Panc1 (cell line): ENCODE data around the gene GRHL1.

ENCODE experiments used
- POLR2AphosphoS5 ChIP-seq: IDR thresholded peaks from 2 replicates; pipeline ENCODE4 v1.6.1; 2012; ENCODE audit warnings: mild to moderate bottlenecking, low read depth, low read length, moderate library complexity
- SIN3A ChIP-seq: IDR thresholded peaks from 2 replicates; pipeline ENCODE4 v1.6.1; 2012; ENCODE audit warnings: low read depth, mild to moderate bottlenecking, low read length, moderate library complexity, borderline replicate concordance; ENCODE audit not compliant: insufficient read depth
- TCF7L2 ChIP-seq: IDR thresholded peaks from 2 replicates; pipeline ENCODE4 v1.6.1; 2011; ENCODE audit warnings: mild to moderate bottlenecking, low read depth, low read length, inconsistent platforms
- TF ChIP-seq, protein P1 (sequence below): fragments of 450-650 bp; IDR thresholded peaks from 2 replicates; pipeline ENCODE4 v1.5.1; 2017; ENCODE audit warnings: mild to moderate bottlenecking
- TF ChIP-seq, protein P2 (sequence below), 2 experiments: IDR thresholded peaks; 2 replicates each; pipeline ENCODE4 v1.6.1; 2011 to 2012; ENCODE audit warnings: low read depth in 2 of 2, control low read depth in 1 of 2, low read length in 1 of 2, mild to moderate bottlenecking in 1 of 2, moderate library complexity in 1 of 2; ENCODE audit not compliant: insufficient read depth in 1 of 2

DNA sequence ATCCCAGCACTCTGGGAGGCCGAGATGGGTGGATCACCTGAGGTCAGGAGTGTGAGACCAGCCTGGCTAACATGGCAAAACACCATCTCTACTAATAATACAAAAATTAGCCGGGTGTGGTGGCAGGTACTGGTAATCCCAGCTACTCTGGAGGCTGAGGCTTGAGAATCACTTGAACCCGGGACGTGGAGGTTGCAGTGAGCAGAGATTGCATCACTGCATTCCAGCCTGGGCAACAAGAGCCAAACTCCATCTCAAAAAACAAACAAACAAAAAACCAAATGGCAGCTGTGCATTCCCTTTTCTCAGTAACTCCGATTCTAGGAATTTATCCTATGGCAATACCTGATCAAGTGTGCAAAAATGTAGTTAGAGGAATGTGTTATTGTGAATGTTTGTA lies 4.7 kb upstream of the GRHL1 start:
- TF ChIP-seq, protein P1, sequence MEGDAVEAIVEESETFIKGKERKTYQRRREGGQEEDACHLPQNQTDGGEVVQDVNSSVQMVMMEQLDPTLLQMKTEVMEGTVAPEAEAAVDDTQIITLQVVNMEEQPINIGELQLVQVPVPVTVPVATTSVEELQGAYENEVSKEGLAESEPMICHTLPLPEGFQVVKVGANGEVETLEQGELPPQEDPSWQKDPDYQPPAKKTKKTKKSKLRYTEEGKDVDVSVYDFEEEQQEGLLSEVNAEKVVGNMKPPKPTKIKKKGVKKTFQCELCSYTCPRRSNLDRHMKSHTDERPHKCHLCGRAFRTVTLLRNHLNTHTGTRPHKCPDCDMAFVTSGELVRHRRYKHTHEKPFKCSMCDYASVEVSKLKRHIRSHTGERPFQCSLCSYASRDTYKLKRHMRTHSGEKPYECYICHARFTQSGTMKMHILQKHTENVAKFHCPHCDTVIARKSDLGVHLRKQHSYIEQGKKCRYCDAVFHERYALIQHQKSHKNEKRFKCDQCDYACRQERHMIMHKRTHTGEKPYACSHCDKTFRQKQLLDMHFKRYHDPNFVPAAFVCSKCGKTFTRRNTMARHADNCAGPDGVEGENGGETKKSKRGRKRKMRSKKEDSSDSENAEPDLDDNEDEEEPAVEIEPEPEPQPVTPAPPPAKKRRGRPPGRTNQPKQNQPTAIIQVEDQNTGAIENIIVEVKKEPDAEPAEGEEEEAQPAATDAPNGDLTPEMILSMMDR, result no peak
- TF ChIP-seq TCF7L2, result no peak
- TF ChIP-seq SIN3A, result no peak
- TF ChIP-seq POLR2AphosphoS5, result no peak
- TF ChIP-seq, protein P2, sequence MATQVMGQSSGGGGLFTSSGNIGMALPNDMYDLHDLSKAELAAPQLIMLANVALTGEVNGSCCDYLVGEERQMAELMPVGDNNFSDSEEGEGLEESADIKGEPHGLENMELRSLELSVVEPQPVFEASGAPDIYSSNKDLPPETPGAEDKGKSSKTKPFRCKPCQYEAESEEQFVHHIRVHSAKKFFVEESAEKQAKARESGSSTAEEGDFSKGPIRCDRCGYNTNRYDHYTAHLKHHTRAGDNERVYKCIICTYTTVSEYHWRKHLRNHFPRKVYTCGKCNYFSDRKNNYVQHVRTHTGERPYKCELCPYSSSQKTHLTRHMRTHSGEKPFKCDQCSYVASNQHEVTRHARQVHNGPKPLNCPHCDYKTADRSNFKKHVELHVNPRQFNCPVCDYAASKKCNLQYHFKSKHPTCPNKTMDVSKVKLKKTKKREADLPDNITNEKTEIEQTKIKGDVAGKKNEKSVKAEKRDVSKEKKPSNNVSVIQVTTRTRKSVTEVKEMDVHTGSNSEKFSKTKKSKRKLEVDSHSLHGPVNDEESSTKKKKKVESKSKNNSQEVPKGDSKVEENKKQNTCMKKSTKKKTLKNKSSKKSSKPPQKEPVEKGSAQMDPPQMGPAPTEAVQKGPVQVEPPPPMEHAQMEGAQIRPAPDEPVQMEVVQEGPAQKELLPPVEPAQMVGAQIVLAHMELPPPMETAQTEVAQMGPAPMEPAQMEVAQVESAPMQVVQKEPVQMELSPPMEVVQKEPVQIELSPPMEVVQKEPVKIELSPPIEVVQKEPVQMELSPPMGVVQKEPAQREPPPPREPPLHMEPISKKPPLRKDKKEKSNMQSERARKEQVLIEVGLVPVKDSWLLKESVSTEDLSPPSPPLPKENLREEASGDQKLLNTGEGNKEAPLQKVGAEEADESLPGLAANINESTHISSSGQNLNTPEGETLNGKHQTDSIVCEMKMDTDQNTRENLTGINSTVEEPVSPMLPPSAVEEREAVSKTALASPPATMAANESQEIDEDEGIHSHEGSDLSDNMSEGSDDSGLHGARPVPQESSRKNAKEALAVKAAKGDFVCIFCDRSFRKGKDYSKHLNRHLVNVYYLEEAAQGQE (IDR thresholded peaks at IDR 0.05; ENCODE audit: insufficient read depth in 1 of 2, low read depth in 2 of 2, low read length in 1 of 2), result no peak
